Esophagus muscularis mucosa (tissue), 4 donors: Measurements from ENCODE around the gene PLA2G12A. TPM values are rescaled to one million over a fixed set of nuclear protein-coding genes. Genes with fewer than 3 reads are reported as not detected.

ENCODE experiments used
- DNase-seq: peaks from one replicate; pipeline ENCODE4 v3.0.0-alpha.2; 2017; ENCODE audit errors: extremely low spot score
- H3K27ac ChIP-seq, 4 donors: fragments of 200-600 bp; sonication (generic); replicated peaks in 1 of 4; 1 replicate in 3 of 4; 2 replicates in 1 of 4; pipeline ENCODE4 v1.5.1; 2016 to 2019; ENCODE audit warnings: mild to moderate bottlenecking in 1 of 4
- H3K27me3 ChIP-seq, 4 donors: fragments of 200-600 bp; sonication (generic); one replicate each; pipeline versions ENCODE4 v1.5.1 to v1.6.0; 2016 to 2019
- H3K36me3 ChIP-seq, 4 donors: fragments of 200-600 bp; sonication (generic); one replicate each; pipeline ENCODE4 v1.5.1; 2016 to 2019
- H3K4me1 ChIP-seq, 4 donors: fragments of 200-600 bp; sonication (generic); one replicate each; pipeline ENCODE4 v1.5.1; 2016 to 2019
- H3K4me3 ChIP-seq, 4 donors: fragments of 200-600 bp; sonication (generic); 1 replicate in 2 of 4; 2 replicates in 2 of 4; pipeline ENCODE4 v1.5.1; 2016 to 2019; ENCODE audit warnings: mild to moderate bottlenecking in 4 of 4, moderate library complexity in 1 of 4
- H3K9me3 ChIP-seq, 4 donors: fragments of 200-600 bp; sonication (generic); 1 replicate in 3 of 4; 2 replicates in 1 of 4; pipeline ENCODE4 v1.5.1; 2016 to 2019
- CTCF ChIP-seq, 3 experiments: fragments of 200-600 bp in 2 of 3; fragments of 450-650 bp in 1 of 3; sonication (generic) in 2 of 3; IDR thresholded peaks; one replicate each; pipeline ENCODE4 v1.5.1; 2017 to 2019; ENCODE audit warnings: antibody characterized with exemption in 3 of 3, mild to moderate bottlenecking in 2 of 3, moderate library complexity in 1 of 3
- EP300 ChIP-seq: sonication (generic); formaldehyde crosslinking; IDR thresholded peaks from one replicate; pipeline ENCODE4 v1.6.1; 2017; ENCODE audit warnings: antibody characterized with exemption
- POLR2A ChIP-seq: fragments of 450-650 bp; IDR thresholded peaks from one replicate; pipeline ENCODE4 v1.6.1; 2017; ENCODE audit warnings: antibody characterized with exemption, moderate library complexity, mild to moderate bottlenecking, low read depth
- POLR2AphosphoS5 ChIP-seq, 2 donors: sonication (generic); formaldehyde crosslinking; IDR thresholded peaks; one replicate each; pipeline ENCODE4 v1.6.1; 2017; ENCODE audit warnings: antibody characterized with exemption in 2 of 2
- WGBS: methylation state at CpG from one replicate; pipeline ENCODE4 v1.1.5; 2018; 5-methylcytosine and 5-hydroxymethylcytosine counted together
- intact Hi-C: fragments of 100-400 bp; cut with DNase I; formaldehyde crosslinking; loops from one replicate; pipeline ENCODE4 v1.15.1; 2023
- total RNA-seq, 4 donors: library from RNA; depleted of rRNA; stranded (reverse); fragments of >200 nt; gene quantifications; one replicate each; pipeline versions ENCODE4 v1.1.0 to v1.2.1, GENCODE V29; 2016

The PLA2G12A gene
- total RNA-seq, 4 donors from 2014 or later = 18.8 to 24.5 (median 23.4) TPM

- 84% methylated on average over 9 of the region's 10 CpGs for WGBS
- no peaks in the 10 kb centered on the region for H3K27me3 ChIP-seq
- no peaks in the 10 kb centered on the region for H3K9me3 ChIP-seq
- DNase-seq = no peak
- intact Hi-C loops = no loop called here
- no peaks in the 10 kb centered on the region for H3K4me1 ChIP-seq
- H3K4me3 ChIP-seq = no peak overlapping the region
- TF ChIP-seq POLR2A = no peak
- no peak for TF ChIP-seq CTCF (IDR thresholded peaks at IDR 0.05)
- H3K36me3 ChIP-seq = no peaks in the 10 kb centered on the region
- no peak overlapping the region for H3K27ac ChIP-seq
Observed at GRCh38 chr4:109738104-109738872, 8.4 kb upstream of the PLA2G12A start.

DNA sequence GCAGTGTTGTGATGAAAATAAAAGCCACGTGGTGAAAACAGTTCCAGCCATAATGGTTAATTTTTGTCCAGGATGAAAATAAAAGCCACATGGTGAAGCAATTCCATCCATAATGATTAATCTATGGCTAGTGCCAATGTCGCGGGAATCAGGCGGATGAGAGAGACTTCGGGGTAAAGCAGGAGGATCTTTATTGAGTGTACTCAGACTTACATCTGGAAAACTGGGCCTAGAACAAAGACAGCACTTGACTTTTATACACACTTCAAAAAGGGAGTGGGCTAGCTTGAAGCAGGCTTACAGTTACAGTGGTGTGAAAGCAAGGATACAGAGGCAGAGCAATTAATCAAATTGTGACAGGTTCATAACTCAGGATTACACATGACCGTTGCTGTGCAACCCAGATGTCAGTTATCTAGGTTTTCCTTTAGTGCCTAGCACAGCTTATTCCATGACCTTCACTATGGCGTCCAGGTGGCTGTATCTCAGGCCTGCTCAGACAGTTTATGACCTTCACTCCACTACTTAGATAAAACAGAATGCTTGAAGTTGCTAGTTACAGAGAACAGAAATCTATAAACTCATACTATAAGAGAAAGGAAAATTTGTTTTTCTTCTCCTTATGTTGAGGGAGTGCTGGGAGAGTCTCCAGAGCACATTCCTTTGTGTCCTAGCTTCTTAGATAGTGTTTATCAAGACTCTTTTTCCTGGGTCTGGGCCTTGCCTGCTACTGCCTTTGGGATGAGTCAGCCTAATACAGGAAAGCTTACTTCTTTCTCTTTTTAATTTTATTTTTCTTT is 5.9 kb upstream of the PLA2G12A start:
- Histone ChIP-seq H3K36me3 (no peaks in the 10 kb centered on the region), H3K4me3 (no peak overlapping the region), H3K27me3 (no peaks in the 10 kb centered on the region), H3K27ac (no peak overlapping the region), H3K4me1 (no peaks in the 10 kb centered on the region), H3K9me3 (no peaks in the 10 kb centered on the region)
- TF ChIP-seq POLR2AphosphoS5 (IDR thresholded peaks at IDR 0.05) = no peak
- no peak for TF ChIP-seq CTCF (IDR thresholded peaks at IDR 0.05)
- TF ChIP-seq POLR2A = no peak
- TF ChIP-seq EP300 = no peak
- DNase-seq = no peak
- intact Hi-C loops = no loop called here
- WGBS = 81% methylated on average over 7 of the region's 7 CpGs

- Histone ChIP-seq H3K9me3 (no peaks in the 10 kb centered on the region), H3K27me3 (no peaks in the 10 kb centered on the region), H3K36me3 (no peaks in the 10 kb centered on the region), H3K27ac (no peak overlapping the region), H3K4me3 (no peak overlapping the region), H3K4me1 (peaks cover 5 to 8% (median 7%) of the 10 kb centered on the region in 4 donors)
- TF ChIP-seq EP300 = no peak
- no peak for TF ChIP-seq POLR2A
- no peak for TF ChIP-seq CTCF (IDR thresholded peaks at IDR 0.05)
- no peak for TF ChIP-seq POLR2AphosphoS5 (IDR thresholded peaks at IDR 0.05)
- intact Hi-C loops = no loop called here
- DNase-seq = no peak
- WGBS = 91% methylated on average over 5 of the region's 5 CpGs
Observed at GRCh38 chr4:109733728-109734127, 3.9 kb upstream of the PLA2G12A start.

GRCh38 chr4:109730619-109731545 is 1.0 kb upstream of the PLA2G12A start:
- 52% methylated on average over 21 of the region's 21 CpGs for WGBS
- intact Hi-C loops = loop anchor here (2.0 kb wide), 1 partner anchor 86 kb away; no protein-coding TSS in a partner anchor
- H3K9me3 ChIP-seq = no peaks in the 10 kb centered on the region

More at GRCh38 chr4:109730619-109731545, 1.0 kb upstream of the PLA2G12A start:
- H3K4me3 ChIP-seq = peak overlapping the region; percentile 78 to 93 (median 88)
- DNase-seq = no peak
- no peaks in the 10 kb centered on the region for H3K27me3 ChIP-seq
- H3K36me3 ChIP-seq = no peaks in the 10 kb centered on the region
- H3K27ac ChIP-seq = peak overlapping the region; percentile 76 to 80 (median 78)
- TF ChIP-seq EP300 (no peak), CTCF (IDR thresholded peaks at IDR 0.05) (no peak), POLR2AphosphoS5 (IDR thresholded peaks at IDR 0.05) (no peak), POLR2A (no peak)
- peaks cover 13 to 20% (median 15%) of the 10 kb centered on the region in 4 donors for H3K4me1 ChIP-seq
